Testis (tissue), 3 donors: ENCODE measurements around the gene G0S2. TPM values are rescaled to one million over a fixed set of nuclear protein-coding genes. Genes with fewer than 3 reads are reported as not detected.

ENCODE experiments used
- DNase-seq: peaks from one replicate; pipeline ENCODE4 v3.0.0-alpha.2; 2019
- H3K27ac ChIP-seq, 2 donors: fragments of 200-600 bp; sonication (generic); one replicate each; pipeline ENCODE4 v1.5.1; 2019
- H3K27me3 ChIP-seq: fragments of 200-600 bp; sonication (generic); one replicate; pipeline ENCODE4 v1.5.1; 2019
- H3K36me3 ChIP-seq: fragments of 200-600 bp; sonication (generic); one replicate; pipeline ENCODE4 v1.5.1; 2017; ENCODE audit warnings: low read depth; ENCODE audit errors: missing control alignments
- H3K4me1 ChIP-seq: fragments of 200-600 bp; sonication (generic); one replicate; pipeline ENCODE4 v1.5.1; 2019
- H3K4me3 ChIP-seq, 2 donors: fragments of 200-600 bp; sonication (generic); one replicate each; pipeline ENCODE4 v1.5.1; 2017 to 2019
- H3K9me3 ChIP-seq: fragments of 200-600 bp; sonication (generic); one replicate; pipeline ENCODE4 v1.5.1; 2017
- POLR2A ChIP-seq: fragments of 450-650 bp; IDR thresholded peaks from one replicate; pipeline ENCODE4 v1.6.1; 2017; ENCODE audit warnings: antibody characterized with exemption, mild to moderate bottlenecking, moderate library complexity
- WGBS, 2 donors: methylation state at CpG; one replicate each; pipeline ENCODE4 v1.1.5; 2018; 5-methylcytosine and 5-hydroxymethylcytosine counted together
- intact Hi-C: fragments of 100-400 bp; cut with DNase I; formaldehyde crosslinking; loops from one replicate; pipeline ENCODE4 v1.15.1; 2023; ENCODE audit warnings: low total_unique reads
- polyA plus RNA-seq: library from polyadenylated mRNA; stranded (reverse); fragments of 350-450 nt; fragmentation: Illumina TruSeq; extraction: RNeasy Lipid Tissue Mini Kit (QIAGEN cat#74804); gene quantifications from one replicate; pipeline ENCODE4 v1.2.3, GENCODE V29; 2014; ENCODE audit warnings: low read depth, low replicate concordance; ENCODE audit not compliant: insufficient read depth
- total RNA-seq, 2 donors: library from RNA; depleted of rRNA; stranded (reverse); fragments of >200 nt; gene quantifications; one replicate each; pipeline ENCODE4 v1.2.3, GENCODE V29; 2016
- TF ChIP-seq, protein P1 (sequence below), 3 experiments: fragments of 450-650 bp in 2 of 3; fragments of 200-600 bp in 1 of 3; sonication (generic) in 1 of 3; IDR thresholded peaks; one replicate each; pipeline ENCODE4 v1.5.1; 2016 to 2019; ENCODE audit warnings: antibody characterized with exemption in 3 of 3, mild to moderate bottlenecking in 2 of 3, moderate library complexity in 1 of 3

G0S2 gene
- total and polyA plus RNA-seq, 3 donors from 2014 or later: 59.1 to 84.1 (median 73.5) TPM

GRCh38 chr1:209662879-209663327 is 12.3 kb upstream of the G0S2 start:
- no peaks in the 10 kb centered on the region for H3K27me3 ChIP-seq
- WGBS, 2 donors: 76 to 86% methylated on average over 3 of the region's 3 CpGs
- H3K4me3 ChIP-seq: no peak overlapping the region
- no peak overlapping the region for H3K27ac ChIP-seq
- TF ChIP-seq, protein P1, sequence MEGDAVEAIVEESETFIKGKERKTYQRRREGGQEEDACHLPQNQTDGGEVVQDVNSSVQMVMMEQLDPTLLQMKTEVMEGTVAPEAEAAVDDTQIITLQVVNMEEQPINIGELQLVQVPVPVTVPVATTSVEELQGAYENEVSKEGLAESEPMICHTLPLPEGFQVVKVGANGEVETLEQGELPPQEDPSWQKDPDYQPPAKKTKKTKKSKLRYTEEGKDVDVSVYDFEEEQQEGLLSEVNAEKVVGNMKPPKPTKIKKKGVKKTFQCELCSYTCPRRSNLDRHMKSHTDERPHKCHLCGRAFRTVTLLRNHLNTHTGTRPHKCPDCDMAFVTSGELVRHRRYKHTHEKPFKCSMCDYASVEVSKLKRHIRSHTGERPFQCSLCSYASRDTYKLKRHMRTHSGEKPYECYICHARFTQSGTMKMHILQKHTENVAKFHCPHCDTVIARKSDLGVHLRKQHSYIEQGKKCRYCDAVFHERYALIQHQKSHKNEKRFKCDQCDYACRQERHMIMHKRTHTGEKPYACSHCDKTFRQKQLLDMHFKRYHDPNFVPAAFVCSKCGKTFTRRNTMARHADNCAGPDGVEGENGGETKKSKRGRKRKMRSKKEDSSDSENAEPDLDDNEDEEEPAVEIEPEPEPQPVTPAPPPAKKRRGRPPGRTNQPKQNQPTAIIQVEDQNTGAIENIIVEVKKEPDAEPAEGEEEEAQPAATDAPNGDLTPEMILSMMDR (IDR thresholded peaks at IDR 0.05): no peak
- H3K36me3 ChIP-seq: no peaks in the 10 kb centered on the region
- no peaks in the 10 kb centered on the region for H3K4me1 ChIP-seq
- no peaks in the 10 kb centered on the region for H3K9me3 ChIP-seq
- DNase-seq: no peak
- intact Hi-C loops: no loop called here

DNA sequence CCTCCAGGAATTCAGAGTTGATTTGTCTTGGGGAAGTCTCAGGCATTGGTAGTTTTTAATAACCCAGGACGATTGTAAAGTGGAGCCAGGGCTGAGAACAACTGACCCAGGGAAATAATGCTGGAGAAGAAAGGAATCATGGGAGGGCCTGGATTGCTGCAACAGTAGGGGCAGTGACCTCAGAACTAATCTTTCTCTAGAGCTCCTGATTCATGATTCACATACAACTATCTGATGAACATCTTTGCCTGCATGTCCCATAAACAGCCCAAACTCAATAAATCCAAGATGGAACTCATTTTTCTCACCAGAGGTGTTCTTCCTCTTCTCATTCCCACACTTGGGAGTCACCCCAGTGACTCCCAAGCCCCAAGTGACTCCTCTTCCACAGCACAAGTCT is 8.1 kb upstream of the G0S2 start:
- H3K27me3 ChIP-seq: no peaks in the 10 kb centered on the region
- H3K4me3 ChIP-seq: no peak overlapping the region
- no peaks in the 10 kb centered on the region for H3K9me3 ChIP-seq
- H3K36me3 ChIP-seq: no peaks in the 10 kb centered on the region
- DNase-seq: no peak
- no peak for TF ChIP-seq POLR2A
- TF ChIP-seq, protein P1 (IDR thresholded peaks at IDR 0.05): no peak
- H3K4me1 ChIP-seq: no peaks in the 10 kb centered on the region
- intact Hi-C loops: no loop called here
- WGBS, 2 donors: 73 to 88% methylated on average over 1 of the region's 1 CpG
- no peak overlapping the region for H3K27ac ChIP-seq

- 81 to 82% methylated on average over 4 of the region's 4 CpGs for WGBS, 2 donors
- no peak overlapping the region for H3K4me3 ChIP-seq
- no peak for TF ChIP-seq POLR2A
- TF ChIP-seq, protein P1 (IDR thresholded peaks at IDR 0.05): no peak
- intact Hi-C loops: no loop called here
- DNase-seq: no peak
- H3K36me3 ChIP-seq: no peaks in the 10 kb centered on the region
- no peaks in the 10 kb centered on the region for H3K4me1 ChIP-seq
- H3K27ac ChIP-seq: no peak overlapping the region
- no peaks in the 10 kb centered on the region for H3K9me3 ChIP-seq
- H3K27me3 ChIP-seq: no peaks in the 10 kb centered on the region
Measured at GRCh38 chr1:209667708-209668107, 7.5 kb upstream of the G0S2 start.

GRCh38 chr1:209670441-209671082 is 4.7 kb upstream of the G0S2 start:
- no peak overlapping the region for H3K27ac ChIP-seq
- peaks cover 8% of the 10 kb centered on the region for H3K4me1 ChIP-seq
- H3K4me3 ChIP-seq: no peak overlapping the region
- H3K27me3 ChIP-seq: no peaks in the 10 kb centered on the region
- no peak for DNase-seq
- H3K36me3 ChIP-seq: no peaks in the 10 kb centered on the region
- H3K9me3 ChIP-seq: no peaks in the 10 kb centered on the region
- WGBS, 2 donors: 43 to 62% methylated on average over 1 of the region's 1 CpG
- TF ChIP-seq POLR2A: no peak
- TF ChIP-seq, protein P1 (IDR thresholded peaks at IDR 0.05): no peak
- intact Hi-C loops: no loop called here
